GM21447 (cell line): ENCODE data around the gene ZNF90.
A peak's percentile ranks its signal among the peaks of the same experiment; 100 is the strongest.
"Not testable (repeated sequence)": the region's sequence is repeated elsewhere in the genome, so short reads cannot be mapped to it uniquely, and the experiment has no call there.

Source experiments
- ATAC-seq: cut with Tn5 transposase; IDR thresholded peaks from one replicate; pipeline ENCODE4 v1.9.1; 2021; ENCODE audit not compliant: unreplicated experiment

ZNF90 gene

GRCh38 chr19:20077791-20078463 is at the start of gene ZNF90:
TSS of gene ZNF90 (plus strand) at chr19:20078000. CDS start at chr19:20078133, 133 bp downstream.
- peak; percentile 96 for ATAC-seq

DNA sequence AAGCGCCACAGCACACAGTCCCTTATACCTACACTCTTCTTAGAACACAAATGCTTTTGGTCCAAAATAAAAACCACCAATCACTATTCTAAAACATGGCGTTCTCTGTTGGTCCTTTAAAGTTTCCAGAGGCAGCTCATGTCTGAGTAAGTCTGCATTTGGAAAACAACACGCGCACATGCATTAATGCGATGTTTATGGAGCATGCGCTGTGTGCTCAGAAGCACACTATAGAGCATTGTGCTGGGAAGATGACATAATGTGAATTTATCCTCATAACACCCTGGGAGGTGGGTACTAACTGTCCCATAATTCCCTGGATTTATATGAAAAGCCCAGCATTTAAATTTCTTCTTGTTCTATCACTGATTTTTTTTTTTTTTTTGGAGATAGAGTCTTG is 49.2 kb upstream of the ZNF90 start:
- ATAC-seq = no peak

DNA sequence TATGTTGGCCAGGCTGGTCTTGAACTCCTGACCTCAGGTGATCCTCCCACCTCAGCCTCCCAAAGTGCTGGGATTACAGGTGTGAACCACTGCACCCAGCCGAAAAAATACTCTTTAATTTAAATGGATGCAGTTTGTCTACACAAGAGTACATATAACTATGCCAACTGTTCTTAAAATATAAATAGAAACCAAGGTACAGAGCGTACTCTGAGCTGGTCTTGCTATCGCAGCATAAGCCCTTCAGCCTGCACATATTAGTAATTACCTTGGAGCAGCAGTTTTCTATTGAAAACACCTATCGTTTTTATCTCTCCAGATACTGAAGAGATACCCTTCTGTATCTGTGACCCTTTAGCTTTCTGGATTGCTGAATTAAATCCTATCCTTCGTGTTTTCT is 41.9 kb upstream of the ZNF90 start:
- ATAC-seq = no peak

DNA sequence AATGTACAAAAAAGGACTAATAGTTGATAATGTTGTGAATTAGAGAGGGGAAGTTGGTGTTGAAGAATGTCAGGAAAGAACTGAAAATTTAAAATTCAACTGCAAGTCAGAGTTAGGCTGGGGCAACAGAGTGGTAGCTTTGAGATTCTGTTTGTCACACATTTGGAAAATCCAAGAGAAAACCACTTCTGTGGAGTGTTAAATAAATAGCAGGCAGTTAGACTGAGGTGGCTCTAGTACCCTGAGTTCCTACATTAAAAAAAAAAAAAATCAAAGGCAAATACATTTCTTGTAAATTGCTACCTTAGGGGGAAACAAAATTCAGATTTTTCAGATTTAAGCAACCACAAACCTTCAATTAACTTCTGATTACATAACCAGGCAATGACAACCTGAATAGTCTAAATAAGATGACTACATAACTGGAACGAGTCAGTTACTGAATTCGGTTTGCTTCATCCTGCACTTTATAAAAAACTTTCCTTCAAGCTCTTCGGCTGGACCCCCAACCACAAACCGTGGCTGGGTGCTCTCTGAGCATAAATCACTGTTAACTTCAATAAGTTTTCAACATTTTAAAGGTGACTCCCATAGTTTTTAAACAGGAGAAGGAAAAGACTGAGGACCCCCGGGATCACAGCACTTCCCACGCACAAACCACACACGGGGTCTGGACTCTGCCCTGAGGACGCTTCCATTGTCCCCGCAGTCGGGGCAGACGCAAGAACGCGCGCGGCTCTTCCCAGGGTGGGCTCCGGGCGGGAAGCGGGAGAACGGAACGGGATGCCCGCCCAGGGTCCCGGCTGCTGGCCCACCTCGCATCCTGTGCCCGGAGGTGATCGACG is 39.2 kb upstream of the ZNF90 start:
- ATAC-seq = peak; percentile 33

GRCh38 chr19:20039203-20039723 is 38.5 kb upstream of the ZNF90 start, which contains the start of gene ZNF682:
TSS of gene ZNF682 (minus strand) at chr19:20039505. CDS start at chr19:20039345, 160 bp downstream.
- peak; percentile 98 for ATAC-seq

DNA sequence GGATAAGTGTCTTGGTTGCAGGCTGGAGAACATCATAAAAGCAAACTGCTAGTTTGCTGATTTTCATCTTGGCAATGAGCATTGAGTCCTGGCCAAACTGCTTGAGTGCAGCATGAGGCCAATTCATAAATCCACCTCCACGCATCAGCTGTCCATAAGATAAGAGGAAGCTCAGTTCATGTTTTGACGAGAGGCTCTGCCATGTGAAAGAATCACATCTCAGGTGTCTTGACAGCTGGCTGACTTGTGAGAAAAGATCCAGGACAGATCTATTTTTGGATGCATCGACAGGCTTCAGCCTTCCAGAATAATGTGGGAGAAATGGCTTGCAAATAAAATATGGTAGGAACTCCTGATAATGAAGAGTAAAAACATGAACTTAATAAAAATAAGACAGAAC is 33.1 kb upstream of the ZNF90 start:
- no peak for ATAC-seq

DNA sequence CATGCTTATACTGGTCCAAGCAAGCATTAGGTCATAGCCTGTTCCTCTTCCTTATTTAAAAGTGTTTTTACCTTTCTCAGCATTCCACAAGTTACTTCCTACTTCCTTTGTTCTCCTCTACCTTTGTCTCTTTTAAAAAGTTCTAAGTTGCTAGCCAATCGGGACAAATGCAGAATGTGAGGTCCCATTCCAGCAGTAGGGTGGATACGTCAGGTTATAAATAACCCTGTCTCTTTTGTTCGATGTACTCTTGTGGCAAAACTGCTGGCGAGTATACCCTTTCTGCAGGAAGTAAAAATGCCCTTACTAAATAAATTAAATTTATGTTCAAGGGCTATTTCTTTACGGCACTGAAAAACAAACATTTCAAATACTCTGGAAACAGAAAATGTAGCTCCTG is 32.1 kb upstream of the ZNF90 start:
- not testable (repeated sequence) for ATAC-seq

GRCh38 chr19:20051841-20052768 is 25.7 kb upstream of the ZNF90 start:
- peak; percentile 95 for ATAC-seq

DNA sequence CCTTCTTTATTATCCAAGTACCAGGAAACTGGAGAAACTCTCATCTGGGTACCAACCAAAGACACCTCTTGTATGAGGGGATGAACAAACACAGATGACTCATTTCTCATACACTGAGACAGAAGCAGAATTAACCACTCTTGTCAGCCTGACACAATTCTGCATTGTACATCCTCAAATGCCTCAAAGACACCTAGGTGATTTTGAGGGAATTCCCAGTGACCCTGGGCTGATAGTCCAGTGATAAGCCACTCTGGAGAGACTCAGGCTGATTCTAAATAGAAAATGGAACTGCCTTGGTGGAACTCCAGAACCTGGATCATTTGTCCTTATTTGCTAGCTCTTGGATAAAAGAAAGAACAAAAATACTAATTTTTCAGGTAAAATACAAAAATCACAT is 19.1 kb upstream of the ZNF90 start:
- not testable (repeated sequence) for ATAC-seq

DNA sequence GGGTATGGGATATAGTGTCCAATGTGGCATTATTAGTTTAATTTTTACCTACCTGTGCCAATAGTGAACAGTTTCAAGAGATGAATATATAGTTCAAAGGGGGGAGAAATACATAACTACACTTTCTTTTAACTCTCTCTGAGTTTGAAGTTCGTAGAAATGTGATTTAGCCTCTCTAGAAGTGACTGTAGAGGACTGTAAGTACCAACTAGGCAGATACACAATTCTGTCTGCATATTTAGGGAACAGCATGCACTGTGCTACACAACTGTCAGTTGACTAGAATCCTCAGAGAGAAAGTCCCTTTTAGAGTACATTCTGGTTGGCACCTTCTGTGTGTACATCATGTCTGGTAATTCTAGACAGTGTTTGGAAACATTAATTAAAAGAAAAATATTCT is 17.5 kb upstream of the ZNF90 start:
- no peak for ATAC-seq

DNA sequence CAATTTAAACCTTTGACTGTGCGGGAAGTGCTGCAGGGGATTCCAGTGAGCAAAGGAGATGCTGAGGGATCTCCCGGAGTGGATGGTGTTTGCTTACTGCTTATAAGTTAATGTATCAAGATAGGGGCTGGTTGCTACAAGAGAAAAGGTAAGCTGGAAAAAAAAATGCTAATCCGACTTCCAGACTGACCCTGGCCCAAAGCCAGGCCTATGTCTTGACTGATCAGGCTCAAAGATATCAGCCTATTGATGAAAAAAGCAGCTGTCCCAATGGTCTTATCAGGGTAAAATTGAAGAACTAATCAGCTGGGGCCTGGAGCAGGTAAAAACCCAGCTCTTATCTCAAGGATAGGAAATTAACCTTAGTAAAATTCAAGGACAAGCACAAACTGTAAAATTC is 10.9 kb upstream of the ZNF90 start:
- no peak for ATAC-seq

GRCh38 chr19:20067943-20068342 is 9.9 kb upstream of the ZNF90 start:
- no peak for ATAC-seq

DNA sequence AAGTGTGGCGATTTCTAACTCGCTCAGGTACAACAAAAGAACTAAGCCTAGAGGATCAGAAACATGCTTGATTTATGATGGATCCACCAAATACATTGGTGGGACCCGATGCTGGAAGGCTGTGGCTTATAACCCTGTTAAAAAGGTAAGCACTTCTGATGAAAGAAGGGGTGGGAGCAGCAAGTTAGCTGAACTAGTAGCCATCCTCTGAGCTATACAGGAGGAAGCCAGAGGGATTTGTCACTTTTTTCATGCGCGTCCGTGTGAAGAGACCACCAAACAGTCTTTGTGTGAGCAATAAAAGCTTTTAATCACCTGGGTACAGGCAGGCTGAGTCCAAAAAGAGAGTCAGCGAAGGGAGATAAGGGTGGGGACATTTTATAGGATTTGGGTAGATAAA is 9.2 kb upstream of the ZNF90 start:
- ATAC-seq = not testable (repeated sequence)

DNA sequence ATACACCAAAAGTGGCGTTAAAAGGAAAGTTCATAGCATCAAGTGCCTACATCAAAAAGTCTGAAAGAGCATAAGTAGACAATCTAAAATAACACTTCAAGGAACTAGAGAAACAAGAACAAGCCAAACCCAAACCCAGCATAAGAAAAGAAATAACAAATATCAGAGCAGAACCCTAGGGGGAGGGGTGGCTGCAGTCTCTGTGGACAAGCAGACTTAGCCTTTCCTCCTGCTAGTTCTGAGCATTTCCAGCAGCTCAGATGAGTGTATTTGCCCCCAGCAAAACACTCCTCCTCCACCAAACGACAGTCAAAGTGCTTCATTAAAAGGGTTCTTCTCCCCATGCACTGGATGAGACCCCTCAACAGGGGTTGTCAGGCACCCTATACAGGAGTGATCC is 7.1 kb upstream of the ZNF90 start:
- ATAC-seq = no peak

GRCh38 chr19:20072936-20073335 is 4.9 kb upstream of the ZNF90 start:
- ATAC-seq = no peak

DNA sequence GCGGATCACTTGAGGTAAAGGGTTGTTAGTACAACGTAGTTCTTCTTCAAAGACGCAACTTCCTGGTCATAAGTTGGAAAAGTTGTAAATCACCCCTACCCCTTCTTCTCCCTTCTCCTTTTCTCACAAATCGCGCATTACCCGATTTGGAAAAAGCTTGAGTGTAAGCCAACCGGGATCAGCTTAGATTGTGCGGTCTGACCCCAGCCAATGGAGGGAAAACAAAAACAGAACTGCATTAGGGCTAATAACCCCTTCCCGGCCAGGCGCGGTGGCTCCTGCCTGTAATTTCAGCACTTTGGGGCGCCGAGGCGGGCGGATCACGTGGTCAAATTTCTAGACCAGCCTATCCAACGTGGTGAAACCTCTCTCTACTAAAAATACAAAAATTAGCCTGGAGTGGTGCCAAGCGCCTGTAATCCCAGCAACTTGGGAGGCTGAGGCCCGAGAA is 806 bp downstream of the ZNF90 start:
- ATAC-seq = no peak

DNA sequence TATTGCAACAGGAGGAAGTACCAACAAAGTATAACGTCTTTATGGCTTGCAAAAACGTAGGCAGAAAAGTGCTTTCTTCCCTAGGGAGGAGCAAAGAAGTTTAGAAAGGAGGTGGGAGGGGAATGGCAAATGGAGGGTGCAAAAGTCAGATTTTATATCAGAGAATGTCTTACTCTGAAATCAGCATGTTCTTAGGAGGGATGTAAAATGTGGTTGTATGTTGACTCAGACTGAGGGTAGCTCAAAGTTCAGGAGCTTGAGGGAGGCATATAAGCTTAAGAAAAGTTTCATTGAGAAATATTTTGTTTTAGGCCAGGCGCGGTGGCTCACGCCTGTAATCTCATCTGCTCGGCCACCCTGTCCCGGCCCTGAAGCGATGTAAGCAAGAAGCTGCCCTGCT is 1.7 kb downstream of the ZNF90 start:
- ATAC-seq = no peak

- ATAC-seq = no peak
Observed at GRCh38 chr19:20080656-20081055, 2.9 kb downstream of the ZNF90 start.

DNA sequence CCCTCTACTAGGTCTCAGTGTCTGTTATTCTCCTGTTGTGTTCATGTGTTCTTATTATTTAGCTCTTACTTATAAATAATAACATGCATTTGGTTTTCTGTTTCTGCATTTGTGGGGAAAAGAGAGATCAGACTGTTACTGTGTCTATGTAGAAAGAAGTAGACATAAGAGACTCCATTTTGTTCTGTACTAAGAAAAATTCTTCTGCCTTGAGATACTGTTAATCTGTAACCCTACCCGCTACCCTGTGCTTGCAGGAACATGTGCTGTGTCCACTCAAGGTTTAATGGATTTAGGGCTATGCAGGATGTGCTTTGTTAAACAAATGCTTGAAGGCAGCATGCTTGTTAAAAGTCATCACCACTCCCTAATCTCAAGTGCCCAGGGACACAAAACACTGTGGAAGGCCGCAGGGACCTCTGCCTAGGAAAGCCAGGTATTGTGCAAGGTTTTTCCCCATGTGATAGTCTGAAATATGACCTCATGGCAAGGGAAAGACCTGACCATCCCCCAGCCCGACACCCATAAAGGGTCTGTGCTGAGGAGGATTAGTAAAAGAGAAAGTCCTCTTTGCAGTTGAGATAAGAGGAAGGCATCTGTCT is 4.5 kb downstream of the ZNF90 start:
- ATAC-seq = not testable (repeated sequence)

- not testable (repeated sequence) for ATAC-seq
Observed at GRCh38 chr19:20082876-20083275, 5.1 kb downstream of the ZNF90 start.
